HepG2 (cell line): ENCODE measurements around the gene SAXO2. TPM values are rescaled to one million over a fixed set of nuclear protein-coding genes. Genes with fewer than 3 reads are reported as not detected.
A peak's percentile ranks its signal among the peaks of the same experiment; 100 is the strongest.

ENCODE experiments used
- ATAC-seq: fragments of 200-7000 bp; cut with Tn5 transposase; 3 replicates; pipeline ENCODE4 v1.9.1; 2020; ENCODE audit warnings: mild to moderate bottlenecking, moderate library complexity
- BruUV-seq: library from RNA; stranded (reverse); fragments of 400-500 nt; replicated peaks from 2 replicates; lab custom pipeline; 2021; lab: Mats Ljungman, UMichigan
- CTCF ChIA-PET: fragments of 300-600 bp; formaldehyde crosslinking; extraction: SDS; loops from one replicate; lab custom pipeline; 2021; ENCODE audit warnings: low total read pairs, inconsistent platforms, low intra/inter-chr PET ratio; lab: Yijun Ruan, JAX
- POLR2A ChIA-PET: fragments of 350-600 bp; sonication (Branson Sonifier 250); formaldehyde crosslinking; loops from one replicate; lab custom pipeline; 2020; ENCODE audit warnings: antibody characterized with exemption, inconsistent platforms; lab: Yijun Ruan, JAX
- DNase-seq: peaks from one replicate; pipeline ENCODE4 v3.0.0-alpha.2; 2015; ENCODE audit warnings: low spot score
- FAIRE-seq: peaks from 3 replicates; lab custom pipeline; 2011; peaks lifted over from hg19 to GRCh38; lab: Jason Lieb, UNC
- H2AFZ ChIP-seq: one replicate; pipeline ENCODE4 v1.6.1; 2011; ENCODE audit warnings: low read length, inconsistent platforms
- H3K27ac ChIP-seq: fragments of 300-600 bp; 3 replicates; pipeline ENCODE4 v1.8.0; 2011; ENCODE audit warnings: mixed run types, mild to moderate bottlenecking, mixed read lengths, low read length, inconsistent platforms; ENCODE audit not compliant: insufficient read depth; ENCODE audit errors: extremely low read length
- H3K27me3 ChIP-seq, 2 experiments: fragments of 200-600 bp in 1 of 2; 2 replicates in 1 of 2; 3 replicates in 1 of 2; pipeline versions ENCODE4 v1.6.0 to v1.8.0; 2011; ENCODE audit warnings: low read length in 2 of 2, mild to moderate bottlenecking in 2 of 2, moderate library complexity in 2 of 2, inconsistent platforms in 1 of 2; ENCODE audit not compliant: insufficient read depth in 2 of 2, control insufficient read depth in 1 of 2
- H3K36me3 ChIP-seq, 2 experiments: fragments of 200-600 bp in 1 of 2; replicated peaks in 1 of 2; 2 replicates in 1 of 2; 3 replicates in 1 of 2; pipeline versions ENCODE4 v1.5.1 to v1.8.0; 2011; ENCODE audit warnings: low read length in 2 of 2, inconsistent platforms in 1 of 2; ENCODE audit not compliant: insufficient read depth in 2 of 2, control insufficient read depth in 1 of 2
- H3K4me1 ChIP-seq: 2 replicates; pipeline ENCODE4 v1.5.1; 2012; ENCODE audit warnings: low read length, inconsistent platforms; ENCODE audit not compliant: insufficient read depth
- H3K4me2 ChIP-seq: 2 replicates; pipeline ENCODE4 v1.6.0; 2011; ENCODE audit warnings: low read depth, low read length, inconsistent platforms
- H3K4me3 ChIP-seq, 3 experiments: fragments of 200-600 bp in 1 of 3; sonication (generic), shearing (Covaris generic) in 1 of 3; replicated peaks in 1 of 3; 2 replicates each; pipeline ENCODE4 v1.5.1; 2011 to 2016; ENCODE audit warnings: low read length in 3 of 3, inconsistent platforms in 2 of 3, low read depth in 2 of 3, mild to moderate bottlenecking in 2 of 3, control low read depth in 1 of 3, mixed read lengths in 1 of 3; ENCODE audit not compliant: insufficient read depth in 1 of 3
- H3K79me2 ChIP-seq: one replicate; pipeline ENCODE4 v1.6.1; 2011; ENCODE audit warnings: low read length, inconsistent platforms; ENCODE audit not compliant: insufficient read depth
- H3K9ac ChIP-seq: 2 replicates; pipeline ENCODE4 v1.6.0; 2011; ENCODE audit warnings: mild to moderate bottlenecking, low read depth, low read length, inconsistent platforms; ENCODE audit not compliant: insufficient read depth
- H3K9me3 ChIP-seq: 2 replicates; pipeline ENCODE4 v1.5.1; 2012; ENCODE audit warnings: mild to moderate bottlenecking, low read length
- H4K20me1 ChIP-seq: 2 replicates; pipeline ENCODE4 v1.6.0; 2011; ENCODE audit warnings: inconsistent platforms, mild to moderate bottlenecking, low read length, moderate library complexity; ENCODE audit not compliant: insufficient read depth
- E2F5 ChIP-seq: sonication (generic); formaldehyde crosslinking; conservative IDR thresholded peaks from 2 replicates; pipeline ENCODE4 v1.4.0; 2020; ENCODE audit warnings: missing genetic modification reagents
- SRSF1 ChIP-seq: fragments of 200-400 bp; formaldehyde crosslinking; optimal IDR thresholded peaks from 2 replicates; pipeline ENCODE3; 2017; ENCODE audit warnings: mild to moderate bottlenecking, low read depth, low read length, moderate library complexity
- ZNF354B ChIP-seq: sonication (generic); formaldehyde crosslinking; IDR thresholded peaks from 2 replicates; pipeline ENCODE4 v1.8.0; 2022; ENCODE audit warnings: mild to moderate bottlenecking, missing genetic modification reagents
- WGBS: methylation state at CpG from one replicate; pipeline ENCODE4 v1.1.6; 2017; ENCODE audit warnings: low lambda C conversion rate; 5-methylcytosine and 5-hydroxymethylcytosine counted together
- in situ Hi-C: cut with HindIII; loops from 2 replicates; pipeline ENCODE4 v1.10.0; 2017; ENCODE audit warnings: low pct_unique_long_range_greater_than_20kb; ENCODE audit not compliant: extremely low pct_ligation_motif_present
- intact Hi-C: fragments of 100-400 bp; cut with micrococcal nuclease; formaldehyde crosslinking; loops from one replicate; pipeline ENCODE4 v1.10.0; 2022; ENCODE audit not compliant: unreplicated experiment
- polyA plus RNA-seq, 8 experiments: library from polyadenylated mRNA; depleted of rRNA in 3 of 8; stranded (reverse) in 7 of 8; unstranded in 1 of 8; fragments of >200 nt; fragmentation: Illumina TruSeq in 4 of 8; extraction: Trizol in 4 of 8; gene quantifications; 2 replicates each; pipeline versions ENCODE4 v1.2.1 to v1.2.3, GENCODE V29; 2011 to 2016; ENCODE audit warnings: low read depth in 4 of 8, missing spikeins in 1 of 8, mixed read lengths in 1 of 8; ENCODE audit not compliant: insufficient read depth in 1 of 8
- total RNA-seq, 5 experiments: library from RNA; depleted of rRNA; stranded (reverse); fragments of >200 nt; fragmentation: Illumina TruSeq; extraction: Trizol; gene quantifications; 2 replicates each; pipeline ENCODE4 v1.2.3, GENCODE V29; 2016; ENCODE audit warnings: low read depth in 1 of 5

Gene SAXO2
- total and polyA plus RNA-seq, 2 of the 13 experiments (the other 11 are each of a cell fraction or from before 2014, with no cell fraction given) = 0.01 to 1.5 TPM

- Histone ChIP-seq H3K36me3 (peaks cover 1 to 11% of the 10 kb centered on the region in 2 experiments; a peak in 2 of 5 replicates), H3K4me1 (peaks cover 14% of the 10 kb centered on the region), H3K4me2 (no peak overlapping the region), H4K20me1 (no peaks in the 10 kb centered on the region), H3K27me3 (no peaks in the 10 kb centered on the region), H3K27ac (no peak overlapping the region), H3K9ac (no peak overlapping the region), H2AFZ (no peak overlapping the region), H3K4me3 (no peak overlapping the region), H3K79me2 (no peaks in the 10 kb centered on the region), H3K9me3 (no peaks in the 10 kb centered on the region)
- intact Hi-C loops (no loop called here), in situ Hi-C loops (no loop called here)
- BruUV-seq = no TSS peak
- POLR2A ChIA-PET = no interaction called here
- CTCF ChIA-PET = no interaction called here
- TF ChIP-seq ZNF354B (CRISPR knock-in tag) (no peak), E2F5 (CRISPR knock-in tag) (no peak)
- WGBS = 94% methylated on average over 1 of the region's 1 CpG
- DNase-seq (no peak), FAIRE-seq (no peak), ATAC-seq (no peak)
Observed at GRCh38 chr15:82228750-82229149, 33.9 kb upstream of the SAXO2 start.

- Histone ChIP-seq H3K4me1 (peaks cover 14% of the 10 kb centered on the region), H3K9ac (no peak overlapping the region), H3K4me3 (no peak overlapping the region), H3K36me3 (peaks cover 1 to 11% of the 10 kb centered on the region in 2 experiments; a peak in 2 of 5 replicates), H3K4me2 (no peak overlapping the region), H3K27me3 (no peaks in the 10 kb centered on the region)
- WGBS = 98% methylated on average over 2 of the region's 2 CpGs
- no peak for TF ChIP-seq SRSF1
- TF ChIP-seq, all 625 proteins: peak for 0
- DNase-seq (no peak), ATAC-seq (no peak), FAIRE-seq (no peak)
- Histone ChIP-seq H3K27ac (peak overlapping the region; percentile 45), H2AFZ (no peak overlapping the region), H3K9me3 (no peaks in the 10 kb centered on the region), H3K79me2 (no peaks in the 10 kb centered on the region), H4K20me1 (no peaks in the 10 kb centered on the region)
- intact Hi-C loops = no loop called here
- in situ Hi-C loops = no loop called here
- ChIA-PET POLR2A (no interaction called here), CTCF (no interaction called here)
- no TSS peak for BruUV-seq
Observed at GRCh38 chr15:82231233-82231632, 31.4 kb upstream of the SAXO2 start.
